LNCAP (cell line): Measurements from ENCODE around the gene PPARA.

Experiments used
- CTCF ChIP-seq: fragments of 450-650 bp; IDR thresholded peaks from 2 replicates; pipeline ENCODE4 v1.5.1; 2017; ENCODE audit warnings: mild to moderate bottlenecking

Gene PPARA

GRCh38 chr22:46133588-46133855 lies 16.8 kb upstream of the PPARA start:
- TF ChIP-seq CTCF: no peak

GRCh38 chr22:46134111-46134705 lies 16.1 kb upstream of the PPARA start:
- TF ChIP-seq CTCF: no peak

- no peak for TF ChIP-seq CTCF
Measured at GRCh38 chr22:46135611-46136485, 14.5 kb upstream of the PPARA start.

- no peak for TF ChIP-seq CTCF
Measured at GRCh38 chr22:46136486-46137217, 13.7 kb upstream of the PPARA start.

- TF ChIP-seq CTCF: no peak
Measured at GRCh38 chr22:46137218-46137766, 13.0 kb upstream of the PPARA start.

- no peak for TF ChIP-seq CTCF
Measured at GRCh38 chr22:46138058-46138797, 12.1 kb upstream of the PPARA start.

- no peak for TF ChIP-seq CTCF
Measured at GRCh38 chr22:46139895-46140350, 10.4 kb upstream of the PPARA start.
